OCI-LY1 (cell line): ENCODE measurements around the gene C2CD4B.

Source experiments
- H2AFZ ChIP-seq: fragments of 200-600 bp; sonication (generic), shearing (Covaris generic); 2 replicates; pipeline ENCODE4 v1.6.0; 2014; ENCODE audit warnings: antibody characterized with exemption, mild to moderate bottlenecking, low read length
- H3F3A ChIP-seq: fragments of 200-600 bp; sonication (generic), shearing (Covaris generic); 2 replicates; pipeline ENCODE4 v1.6.0; 2014; ENCODE audit warnings: mild to moderate bottlenecking, antibody characterized with exemption, low read length, moderate library complexity; ENCODE audit not compliant: insufficient read depth
- H3K27ac ChIP-seq: fragments of 200-600 bp; sonication (generic); 2 replicates; pipeline ENCODE4 v1.5.1; 2014; ENCODE audit warnings: low read length, mixed run types, mild to moderate bottlenecking, low read depth; ENCODE audit not compliant: poor library complexity, severe bottlenecking
- H3K27me3 ChIP-seq: fragments of 200-600 bp; sonication (generic); 2 replicates; pipeline ENCODE4 v1.6.0; 2014; ENCODE audit warnings: antibody characterized with exemption, mild to moderate bottlenecking, low read length, moderate library complexity; ENCODE audit not compliant: insufficient read depth
- H3K36me3 ChIP-seq: fragments of 200-600 bp; sonication (generic); 2 replicates; pipeline ENCODE4 v1.6.1; 2014; ENCODE audit warnings: mild to moderate bottlenecking, antibody characterized with exemption, low read length, moderate library complexity, mixed read lengths; ENCODE audit not compliant: insufficient read depth
- H3K4me1 ChIP-seq: fragments of 200-600 bp; sonication (generic); 2 replicates; pipeline ENCODE4 v1.5.1; 2014; ENCODE audit warnings: mild to moderate bottlenecking, low read length, moderate library complexity; ENCODE audit not compliant: insufficient read depth, severe bottlenecking
- H3K4me2 ChIP-seq: fragments of 200-600 bp; sonication (generic), shearing (Covaris generic); 2 replicates; pipeline ENCODE4 v1.6.1; 2014; ENCODE audit warnings: low read length
- H3K4me3 ChIP-seq: fragments of 200-600 bp; sonication (generic); 2 replicates; pipeline ENCODE4 v1.5.1; 2014; ENCODE audit warnings: low read length, low read depth, mild to moderate bottlenecking, mixed read lengths; ENCODE audit not compliant: poor library complexity, severe bottlenecking
- H3K79me2 ChIP-seq: fragments of 200-600 bp; shearing (Covaris generic); 2 replicates; pipeline ENCODE4 v1.6.1; 2016; ENCODE audit warnings: mixed run types, low read length, mixed read lengths; ENCODE audit not compliant: insufficient read depth
- H3K9ac ChIP-seq: fragments of 200-600 bp; sonication (generic), shearing (Covaris generic); 2 replicates; pipeline ENCODE4 v1.6.1; 2014; ENCODE audit warnings: mild to moderate bottlenecking, low read length, mixed read lengths
- H3K9me2 ChIP-seq: fragments of 200-600 bp; sonication (generic), shearing (Covaris generic); 2 replicates; pipeline ENCODE4 v1.6.1; 2014; ENCODE audit warnings: low read depth, mild to moderate bottlenecking, low read length, mixed read lengths
- H3K9me3 ChIP-seq: fragments of 200-600 bp; shearing (Covaris generic); 2 replicates; pipeline ENCODE4 v1.6.1; 2014; ENCODE audit warnings: low read length, mixed read lengths
- H4K20me1 ChIP-seq: fragments of 200-600 bp; sonication (generic), shearing (Covaris generic); 2 replicates; pipeline ENCODE4 v1.6.0; 2016; ENCODE audit warnings: mild to moderate bottlenecking, low read length; ENCODE audit not compliant: insufficient read depth
- EZH2 ChIP-seq: fragments of 200-600 bp; sonication (generic), shearing (Covaris generic); IDR thresholded peaks from 2 replicates; pipeline ENCODE4 v1.8.0; 2017; ENCODE audit warnings: borderline replicate concordance, mixed run types, mild to moderate bottlenecking, antibody characterized with exemption, low read length, moderate library complexity, mixed read lengths
- TF ChIP-seq, protein P1 (sequence below): fragments of 200-600 bp; sonication (generic), shearing (Covaris generic); IDR thresholded peaks from 2 replicates; pipeline ENCODE4 v1.5.1; 2017; ENCODE audit warnings: mild to moderate bottlenecking, antibody characterized with exemption, low read length, moderate library complexity, mixed read lengths

The C2CD4B gene

DNA sequence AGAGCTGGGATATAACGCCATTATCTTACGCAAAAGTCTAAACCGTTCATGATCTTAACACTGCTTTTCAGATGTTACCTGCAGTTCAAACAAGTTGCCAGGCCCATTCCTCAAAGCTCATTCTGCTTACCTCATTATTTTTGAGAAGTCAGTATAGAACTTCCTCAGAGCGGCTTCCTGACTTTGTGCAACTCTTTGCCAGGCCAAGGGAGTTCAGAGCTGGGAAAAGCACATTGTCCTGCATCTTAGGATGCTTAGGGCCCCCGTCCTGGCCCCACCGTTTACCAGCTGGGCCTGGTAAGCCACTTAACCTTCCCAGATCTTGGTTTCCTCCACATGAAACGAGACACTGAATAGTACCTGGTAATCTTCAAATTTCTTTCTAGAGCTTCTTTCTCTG lies 6.8 kb upstream of the C2CD4B start:
- H3K4me3 ChIP-seq: no peak overlapping the region
- H3K9me3 ChIP-seq: no peaks in the 10 kb centered on the region
- H3K79me2 ChIP-seq: no peaks in the 10 kb centered on the region
- no peak overlapping the region for H3K9ac ChIP-seq
- no peaks in the 10 kb centered on the region for H3K9me2 ChIP-seq
- H3K4me1 ChIP-seq: no peaks in the 10 kb centered on the region
- H4K20me1 ChIP-seq: no peaks in the 10 kb centered on the region
- H3K27ac ChIP-seq: no peak overlapping the region
- H3F3A ChIP-seq: no peaks in the 10 kb centered on the region
- no peak overlapping the region for H2AFZ ChIP-seq
- H3K4me2 ChIP-seq: no peak overlapping the region
- TF ChIP-seq EZH2: no peak
- TF ChIP-seq, protein P1, sequence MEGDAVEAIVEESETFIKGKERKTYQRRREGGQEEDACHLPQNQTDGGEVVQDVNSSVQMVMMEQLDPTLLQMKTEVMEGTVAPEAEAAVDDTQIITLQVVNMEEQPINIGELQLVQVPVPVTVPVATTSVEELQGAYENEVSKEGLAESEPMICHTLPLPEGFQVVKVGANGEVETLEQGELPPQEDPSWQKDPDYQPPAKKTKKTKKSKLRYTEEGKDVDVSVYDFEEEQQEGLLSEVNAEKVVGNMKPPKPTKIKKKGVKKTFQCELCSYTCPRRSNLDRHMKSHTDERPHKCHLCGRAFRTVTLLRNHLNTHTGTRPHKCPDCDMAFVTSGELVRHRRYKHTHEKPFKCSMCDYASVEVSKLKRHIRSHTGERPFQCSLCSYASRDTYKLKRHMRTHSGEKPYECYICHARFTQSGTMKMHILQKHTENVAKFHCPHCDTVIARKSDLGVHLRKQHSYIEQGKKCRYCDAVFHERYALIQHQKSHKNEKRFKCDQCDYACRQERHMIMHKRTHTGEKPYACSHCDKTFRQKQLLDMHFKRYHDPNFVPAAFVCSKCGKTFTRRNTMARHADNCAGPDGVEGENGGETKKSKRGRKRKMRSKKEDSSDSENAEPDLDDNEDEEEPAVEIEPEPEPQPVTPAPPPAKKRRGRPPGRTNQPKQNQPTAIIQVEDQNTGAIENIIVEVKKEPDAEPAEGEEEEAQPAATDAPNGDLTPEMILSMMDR: no peak
- H3K36me3 ChIP-seq: no peaks in the 10 kb centered on the region
- no peaks in the 10 kb centered on the region for H3K27me3 ChIP-seq

- H3K27me3 ChIP-seq: no peaks in the 10 kb centered on the region
- no peak overlapping the region for H2AFZ ChIP-seq
- no peaks in the 10 kb centered on the region for H3K79me2 ChIP-seq
- TF ChIP-seq, protein P1: no peak
- TF ChIP-seq EZH2: no peak
- H3K9me2 ChIP-seq: no peaks in the 10 kb centered on the region
- H3K4me1 ChIP-seq: no peaks in the 10 kb centered on the region
- H3F3A ChIP-seq: no peaks in the 10 kb centered on the region
- no peak overlapping the region for H3K9ac ChIP-seq
- no peak overlapping the region for H3K4me2 ChIP-seq
- no peaks in the 10 kb centered on the region for H3K9me3 ChIP-seq
- H3K27ac ChIP-seq: no peak overlapping the region
- H3K36me3 ChIP-seq: no peaks in the 10 kb centered on the region
- H3K4me3 ChIP-seq: no peak overlapping the region
- no peaks in the 10 kb centered on the region for H4K20me1 ChIP-seq
Observed at GRCh38 chr15:62165793-62166375, 799 bp upstream of the C2CD4B start.

GRCh38 chr15:62164396-62165103 lies 535 bp downstream of the C2CD4B start:
- no peaks in the 10 kb centered on the region for H3K9me3 ChIP-seq
- H3K4me1 ChIP-seq: no peaks in the 10 kb centered on the region
- H3K9ac ChIP-seq: no peak overlapping the region
- H4K20me1 ChIP-seq: no peaks in the 10 kb centered on the region
- H3F3A ChIP-seq: no peaks in the 10 kb centered on the region
- no peak overlapping the region for H3K4me3 ChIP-seq
- H3K9me2 ChIP-seq: no peaks in the 10 kb centered on the region
- TF ChIP-seq, protein P1: no peak
- no peak for TF ChIP-seq EZH2
- no peak overlapping the region for H3K27ac ChIP-seq
- H3K36me3 ChIP-seq: no peaks in the 10 kb centered on the region
- no peaks in the 10 kb centered on the region for H3K27me3 ChIP-seq
- no peak overlapping the region for H3K4me2 ChIP-seq
- H3K79me2 ChIP-seq: no peaks in the 10 kb centered on the region
- no peak overlapping the region for H2AFZ ChIP-seq
